GM19023 (cell line): ENCODE measurements around the gene CYP26A1.

Experiments
- ATAC-seq: cut with Tn5 transposase; IDR thresholded peaks from one replicate; pipeline ENCODE4 v1.9.1; 2021; ENCODE audit warnings: mild to moderate bottlenecking, moderate library complexity; ENCODE audit not compliant: unreplicated experiment

Gene CYP26A1

DNA sequence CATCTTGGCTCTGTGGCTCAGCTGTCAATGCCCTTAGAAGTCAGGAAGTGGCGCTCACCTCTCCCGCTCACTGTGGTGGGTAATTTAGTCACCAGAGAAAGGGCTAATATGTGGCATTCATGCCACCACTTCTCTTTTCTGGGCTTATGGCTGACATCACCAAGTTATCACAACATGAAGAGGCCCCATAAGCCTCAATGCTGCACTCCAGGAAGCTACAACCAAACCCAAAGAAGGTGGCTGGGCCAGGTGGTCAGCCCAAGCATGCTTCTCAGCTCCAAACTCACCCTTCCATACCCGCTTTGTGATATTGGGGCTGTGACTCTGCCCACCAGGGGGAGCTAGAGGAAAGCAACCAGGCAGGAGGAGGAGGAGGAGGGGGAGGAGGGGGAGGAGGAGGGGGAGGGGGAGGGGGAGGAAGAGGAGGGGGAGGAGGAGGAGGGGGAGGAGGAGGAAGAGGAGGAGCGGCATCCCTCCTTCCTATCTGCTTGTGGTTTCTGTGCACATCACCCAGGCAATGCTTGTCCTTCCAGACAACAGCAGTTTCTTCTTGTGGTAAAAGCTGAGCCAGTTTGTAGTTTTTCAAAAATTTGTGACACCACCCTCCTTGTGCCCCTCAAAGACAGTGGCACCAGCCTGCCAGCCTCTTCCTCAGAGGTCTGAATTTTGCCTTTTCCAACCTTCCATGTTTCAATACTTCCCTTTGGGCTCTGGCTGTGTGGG is 42.1 kb downstream of the CYP26A1 start:
- ATAC-seq = no peak

GRCh38 chr10:93121311-93121710 is 47.6 kb downstream of the CYP26A1 start:
- ATAC-seq = no peak

GRCh38 chr10:93123766-93124165 is 50.1 kb downstream of the CYP26A1 start:
- no peak for ATAC-seq

DNA sequence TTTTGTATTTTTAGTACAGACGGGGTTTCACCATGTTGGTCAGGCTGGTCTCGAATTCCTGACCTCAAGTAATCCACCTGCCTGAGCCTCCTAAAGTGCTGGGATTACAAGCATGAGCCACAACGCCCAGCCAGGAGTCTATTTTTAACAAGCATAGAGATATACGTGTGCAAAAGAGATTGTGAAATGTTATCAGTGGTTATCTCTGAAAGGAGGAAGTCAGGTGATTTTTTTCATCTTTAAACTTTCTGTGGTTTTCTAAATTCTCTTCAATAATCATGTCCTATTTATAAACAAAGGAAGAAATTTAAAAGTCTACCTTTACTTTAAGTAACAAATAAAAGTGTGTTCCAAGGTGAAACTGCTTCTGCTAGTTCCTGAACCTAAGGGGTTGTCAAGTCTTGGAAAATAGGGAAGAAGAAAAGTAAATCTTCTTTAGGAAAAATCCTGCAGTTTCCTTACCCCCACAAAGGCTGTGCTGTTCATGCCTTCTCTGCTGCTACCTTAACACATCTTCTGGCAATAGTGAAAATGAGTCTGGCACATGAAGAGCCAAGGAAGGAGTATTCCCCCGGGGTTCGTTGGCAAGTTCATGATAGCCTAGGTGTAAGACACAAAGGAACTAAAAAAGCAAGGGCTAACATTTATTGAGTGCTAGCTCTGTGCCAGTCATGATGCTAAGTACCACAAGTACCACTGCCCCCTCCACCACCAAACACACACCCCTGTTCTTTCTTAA is 51.1 kb downstream of the CYP26A1 start:
- no peak for ATAC-seq

GRCh38 chr10:93125966-93126365 is 52.3 kb downstream of the CYP26A1 start:
- ATAC-seq = no peak

DNA sequence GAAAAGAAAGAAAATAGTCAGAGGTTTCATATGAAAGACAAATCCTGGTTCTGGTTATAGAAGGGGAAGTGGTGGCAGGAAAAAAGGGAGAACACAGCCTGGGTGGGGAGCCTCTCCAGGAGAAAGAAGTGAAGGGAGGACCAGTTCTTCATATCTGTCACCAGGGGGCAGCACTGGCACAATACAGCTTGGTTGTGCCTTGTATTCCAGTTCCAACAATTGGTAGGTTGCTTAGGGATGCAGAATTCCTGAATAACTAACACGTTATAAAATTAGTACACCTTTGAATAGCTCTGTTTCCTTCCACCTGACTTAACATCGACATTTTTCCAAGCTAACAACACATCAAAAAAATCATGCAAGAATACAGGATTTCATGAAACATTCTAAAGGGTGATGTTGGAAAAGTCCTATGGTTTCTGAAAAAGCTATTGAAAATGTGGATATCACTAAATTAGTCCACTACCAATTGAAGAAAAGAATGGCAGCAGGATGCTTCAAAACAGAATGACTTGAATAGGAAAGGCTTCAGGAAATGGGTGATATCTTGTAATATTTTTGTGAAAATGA is 52.9 kb downstream of the CYP26A1 start:
- no peak for ATAC-seq
